ENCODE data around the gene TMEM259.

Gene TMEM259

DNA sequence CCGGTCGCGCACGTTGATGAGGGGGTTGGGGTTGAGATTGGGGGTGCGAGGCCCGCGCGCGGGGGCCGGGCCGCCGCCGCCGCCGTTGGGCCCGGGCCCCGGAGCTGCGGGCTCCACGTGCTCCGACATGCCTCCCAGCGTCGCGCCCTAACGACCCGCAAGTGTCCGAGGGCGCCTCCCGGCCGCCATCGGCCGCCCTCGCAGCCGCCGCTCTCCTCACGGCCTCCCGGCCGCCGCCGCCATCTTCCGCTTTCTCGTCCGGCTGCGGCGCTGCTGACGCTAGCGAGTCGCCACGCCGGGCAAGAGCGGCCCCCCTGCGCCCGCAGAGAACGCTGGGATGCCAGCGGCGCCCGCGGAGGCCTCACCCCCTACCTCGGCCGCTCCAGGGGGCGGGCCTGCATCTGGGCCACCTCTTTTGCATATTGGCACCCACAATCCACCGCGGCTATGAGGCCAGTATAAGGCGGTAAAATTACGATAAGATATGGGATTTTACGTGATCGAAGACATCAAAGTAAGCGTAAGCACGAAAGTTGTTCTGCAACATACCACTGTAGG is at the start of gene TMEM259:
Gene TMEM259 (minus strand): TSS at position 256 of the 558 bp plus-strand sequence. CDS start 127 bp downstream, at position 129.
- peak; percentile 92 to 97 (median 93) for DNase-seq (ENCODE audit: low read depth in 3 of 3)

DNA sequence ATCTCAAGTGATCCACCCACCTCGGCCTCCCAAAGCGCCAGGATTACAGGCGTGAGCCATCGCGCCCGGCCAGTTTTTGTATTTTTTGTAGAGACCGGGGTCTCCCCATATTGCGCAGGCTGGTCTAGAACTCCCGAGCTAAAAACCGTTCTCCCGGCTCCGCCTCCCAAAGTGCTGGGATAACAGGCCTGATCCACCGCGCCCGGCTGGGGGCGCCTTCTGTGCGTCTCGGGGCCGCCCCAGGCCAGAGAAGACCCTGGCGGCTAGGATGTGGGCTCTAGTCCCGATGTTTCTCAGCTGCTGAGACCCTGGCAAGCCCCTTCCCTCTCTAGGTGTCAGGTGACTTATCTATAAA is 49.6 kb upstream of the TMEM259 start:
- DNase-seq (ENCODE audit: low read depth in 3 of 3), result no peak

DNA sequence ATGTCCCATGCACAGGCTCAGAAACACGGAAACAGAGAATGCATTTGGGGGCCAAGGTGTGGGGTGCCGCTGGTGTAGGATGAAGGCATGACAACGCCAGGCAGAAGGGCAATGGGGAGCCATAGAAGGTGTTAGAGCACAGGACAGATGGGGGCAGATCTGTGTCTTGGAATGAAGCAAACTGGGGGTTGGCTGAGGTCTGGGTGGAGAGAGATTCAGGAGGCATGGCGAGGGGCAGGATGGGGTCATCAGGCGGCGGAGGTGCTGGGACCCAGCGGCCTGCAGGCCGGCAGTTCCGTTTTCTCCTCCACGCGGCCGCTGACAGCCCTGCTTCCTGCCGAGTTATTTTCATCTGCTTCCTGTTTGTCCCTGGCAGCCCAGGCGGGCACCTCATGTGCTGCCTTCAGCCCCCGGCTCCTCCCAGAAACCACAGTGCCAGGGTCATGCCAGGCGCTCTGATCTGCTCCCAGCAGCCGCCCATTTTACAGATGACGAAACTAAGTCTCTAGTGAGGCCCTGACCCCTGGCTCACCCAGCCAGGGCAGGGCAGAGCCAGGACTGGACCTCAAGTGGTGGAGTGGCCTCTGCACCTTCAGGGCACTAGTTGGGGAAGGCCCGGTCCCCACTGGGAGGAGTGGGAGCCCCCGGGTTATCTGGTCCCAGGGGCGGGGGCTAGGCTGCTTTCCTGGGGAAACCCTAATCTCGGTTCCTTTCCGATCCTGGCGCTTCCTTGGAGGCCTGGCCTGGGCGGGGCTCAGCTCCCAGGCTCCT is 48.3 kb upstream of the TMEM259 start:
- DNase-seq (ENCODE audit: low read depth in 3 of 3), result peak in 1 of 3 experiments; percentile 61

DNA sequence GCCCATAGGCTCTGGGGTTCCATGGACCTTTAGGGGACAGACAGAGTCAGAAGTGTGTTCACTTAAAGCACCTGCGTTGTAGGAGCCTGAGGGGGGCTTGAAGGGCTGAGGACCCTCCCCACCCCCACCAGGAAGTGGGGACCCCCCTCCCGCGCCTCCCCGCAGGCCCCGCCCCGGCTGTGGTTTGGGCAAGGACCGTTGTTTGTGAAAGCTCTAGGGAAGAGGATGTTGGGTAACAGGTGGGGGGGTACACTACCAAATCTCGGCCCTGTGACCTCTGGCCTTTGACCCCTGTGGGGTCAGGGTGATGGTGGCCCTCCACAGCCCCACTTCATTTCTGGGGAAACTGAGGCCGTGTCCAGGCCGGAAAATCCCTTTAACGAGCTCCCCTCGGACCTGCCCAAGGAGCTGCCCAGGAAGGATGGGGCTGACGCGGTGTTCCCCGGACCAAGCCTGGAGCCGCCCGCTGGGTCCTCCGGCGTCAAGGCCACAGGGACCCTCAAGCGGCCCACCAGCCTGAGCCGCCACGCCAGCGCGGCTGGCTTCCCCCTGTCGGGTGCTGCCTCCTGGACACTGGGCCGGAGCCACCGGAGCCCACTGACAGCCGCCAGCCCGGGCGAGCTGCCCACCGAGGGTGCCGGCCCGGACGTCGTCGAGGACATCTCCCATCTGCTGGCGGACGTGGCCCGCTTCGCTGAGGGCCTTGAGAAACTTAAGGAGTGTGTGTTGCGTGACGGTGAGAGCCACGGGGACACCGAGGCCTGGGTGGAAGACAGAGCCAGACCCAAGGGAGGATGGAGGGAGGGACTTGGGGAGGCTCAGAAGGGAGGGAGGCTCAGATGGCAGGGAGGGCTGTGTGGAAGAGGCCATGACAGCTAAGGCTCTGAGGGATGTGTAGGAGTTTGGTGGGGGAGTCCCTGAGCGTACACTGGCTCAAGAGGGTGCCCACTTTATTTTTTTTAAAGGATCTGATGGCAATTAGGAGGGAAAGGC is 47.4 kb upstream of the TMEM259 start:
- peak in 1 of 3 experiments; percentile 58 for DNase-seq (ENCODE audit: low read depth in 3 of 3)

DNA sequence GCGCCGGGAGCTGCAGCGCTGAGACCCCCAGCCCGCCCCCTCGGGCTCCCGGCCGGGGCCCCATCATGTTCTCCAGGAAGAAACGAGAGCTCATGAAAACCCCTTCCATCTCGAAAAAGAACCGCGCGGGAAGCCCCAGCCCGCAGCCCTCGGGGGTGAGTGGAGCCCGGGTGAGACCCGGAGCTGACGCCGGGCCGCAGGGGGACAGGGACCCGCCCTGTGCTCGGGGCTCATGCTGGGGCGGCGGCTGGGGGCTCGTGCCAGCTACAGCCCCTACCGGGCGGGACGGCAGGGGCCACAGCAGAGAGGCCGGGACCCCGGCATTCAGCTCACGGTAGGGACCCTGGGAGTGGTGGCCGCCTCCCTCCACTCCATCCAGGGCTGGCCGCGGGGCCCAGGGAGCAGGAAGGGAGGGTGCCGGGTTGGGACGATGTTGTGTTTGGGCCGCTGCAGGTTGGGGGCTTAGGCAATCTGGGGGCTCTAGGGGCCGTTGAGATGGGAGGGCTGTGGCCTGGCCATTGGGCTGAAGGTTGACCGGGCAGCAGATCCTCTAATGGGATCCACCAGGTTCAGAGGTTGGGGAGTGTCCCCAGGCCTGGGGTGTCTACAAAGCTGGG is 46.5 kb upstream of the TMEM259 start:
- DNase-seq (ENCODE audit: low read depth in 3 of 3), result no peak

DNA sequence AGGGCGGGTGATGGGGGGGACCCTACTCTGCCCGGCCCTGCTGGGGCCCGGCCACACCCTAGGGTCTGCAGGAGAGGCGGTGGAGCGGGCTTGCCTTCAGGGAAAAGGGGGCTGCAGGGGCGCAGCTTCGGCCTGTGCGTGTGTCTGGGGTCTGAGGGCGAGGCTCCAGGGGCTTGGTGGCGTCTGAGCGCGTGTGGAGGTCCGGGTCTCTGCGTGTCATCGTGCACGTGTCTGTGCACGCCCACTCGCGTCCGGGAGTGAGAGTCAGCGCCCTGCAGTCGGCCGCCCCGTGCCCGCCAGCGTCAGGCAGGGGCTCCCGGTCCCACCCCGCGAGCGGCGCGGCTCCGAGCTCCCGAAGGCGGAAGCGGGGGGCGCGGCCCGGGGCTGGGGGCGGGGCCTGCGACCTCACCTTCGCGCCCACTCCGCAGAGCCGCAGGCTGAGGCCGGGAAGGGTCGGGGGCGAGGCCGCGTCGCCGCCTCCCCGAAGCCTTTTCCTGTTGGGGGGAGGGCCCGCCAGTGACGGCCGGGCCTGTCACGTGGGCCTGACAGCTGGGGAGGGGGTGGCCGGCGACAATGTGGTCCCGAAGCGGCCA is 45.9 kb upstream of the TMEM259 start, which contains the start of gene ARHGAP45:
Gene ARHGAP45 (plus strand): TSS at position 420 of the 593 bp plus-strand sequence. CDS start 239 bp downstream, outside the sequence.
- peak; percentile 49 to 84 (median 62) for DNase-seq (ENCODE audit: low read depth in 3 of 3)

DNA sequence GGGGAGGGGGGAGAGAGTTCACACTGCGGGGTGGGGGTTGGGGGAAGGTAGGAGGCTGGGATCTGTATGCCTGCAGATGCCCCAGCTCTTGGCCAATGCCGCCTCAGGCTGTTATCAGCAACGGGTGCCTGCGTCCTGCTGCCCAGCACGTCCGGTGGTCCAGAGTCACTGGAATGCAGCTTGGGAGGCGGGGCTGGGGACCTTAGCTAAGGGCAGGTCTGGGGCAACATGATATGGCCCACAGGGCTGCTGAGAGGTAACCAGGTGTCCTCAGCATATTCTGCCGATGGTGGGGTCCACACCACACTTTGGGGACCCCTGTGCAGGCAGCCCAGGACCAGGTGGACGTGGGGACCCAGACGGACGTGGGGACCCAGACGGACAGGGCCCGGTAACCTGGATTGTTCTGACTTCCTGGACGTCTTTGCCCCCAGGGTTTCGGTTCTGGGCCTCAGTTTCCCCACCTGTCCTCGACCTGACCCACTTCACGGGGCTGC is 45.4 kb upstream of the TMEM259 start:
- no peak for DNase-seq (ENCODE audit: low read depth in 3 of 3)

DNA sequence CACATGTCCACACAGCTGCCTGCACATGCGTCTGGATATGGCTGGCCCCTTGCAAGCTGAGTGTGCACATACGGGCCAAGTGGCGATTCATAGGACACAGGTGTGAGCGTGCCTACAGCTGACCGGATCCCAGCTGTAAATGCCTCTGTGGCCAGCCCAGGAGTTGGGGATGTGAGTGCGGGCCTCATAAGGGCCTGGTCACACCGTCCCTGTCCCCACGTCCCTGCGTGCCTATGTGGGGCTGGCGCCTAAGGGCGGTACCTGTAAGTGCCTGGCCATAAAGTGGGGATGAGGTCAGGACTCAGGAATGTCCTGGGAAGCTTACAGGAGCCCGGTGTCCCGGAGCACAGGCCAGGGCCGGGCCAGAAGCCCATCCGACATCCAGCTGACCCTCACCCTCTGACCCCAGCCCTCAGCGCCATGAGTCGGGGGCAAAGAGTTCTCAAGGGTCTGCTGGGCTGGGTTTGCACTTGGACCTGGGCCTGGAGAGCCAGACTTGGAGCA is 44.7 kb upstream of the TMEM259 start:
- no peak for DNase-seq (ENCODE audit: low read depth in 3 of 3)

DNA sequence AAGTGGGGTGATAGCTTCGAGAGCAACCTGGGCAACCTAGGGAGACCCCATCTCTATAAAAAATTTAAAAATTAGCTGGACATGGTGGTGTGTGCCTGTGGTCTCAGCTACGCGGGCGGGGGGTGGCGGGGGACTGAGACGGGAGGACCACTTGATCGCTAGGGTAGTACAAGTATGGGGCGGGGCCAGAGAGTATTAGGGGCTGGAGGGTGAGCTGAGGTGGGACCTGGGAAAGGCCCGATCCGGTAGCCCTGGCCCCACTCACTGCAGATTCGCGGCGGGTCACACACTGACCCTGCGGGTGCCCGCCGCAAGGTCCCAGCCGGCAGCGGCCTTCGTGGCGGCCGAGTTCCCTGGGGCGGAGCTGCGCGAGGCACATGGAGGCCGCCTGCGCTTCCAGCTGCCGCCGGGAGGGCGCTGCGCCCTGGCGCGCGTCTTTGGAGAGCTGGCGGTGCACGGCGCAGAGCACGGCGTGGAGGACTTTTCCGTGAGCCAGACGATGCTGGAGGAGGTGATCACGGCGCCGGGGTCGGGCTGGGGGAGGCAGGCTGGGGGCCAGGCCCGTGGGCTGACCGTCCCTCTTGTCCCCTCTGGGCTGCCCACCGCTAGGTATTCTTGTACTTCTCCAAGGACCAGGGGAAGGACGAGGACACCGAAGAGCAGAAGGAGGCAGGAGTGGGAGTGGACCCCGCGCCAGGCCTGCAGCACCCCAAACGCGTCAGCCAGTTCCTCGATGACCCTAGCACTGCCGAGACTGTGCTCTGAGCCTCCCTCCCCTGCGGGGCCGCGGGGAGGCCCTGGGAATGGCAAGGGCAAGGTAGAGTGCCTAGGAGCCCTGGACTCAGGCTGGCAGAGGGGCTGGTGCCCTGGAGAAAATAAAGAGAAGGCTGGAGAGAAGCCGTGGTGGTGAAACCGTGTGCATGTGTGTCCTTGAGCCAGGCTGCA is 44.0 kb upstream of the TMEM259 start:
- DNase-seq (ENCODE audit: low read depth in 3 of 3), result peak in 2 of 3 experiments; percentile 46 to 73

DNA sequence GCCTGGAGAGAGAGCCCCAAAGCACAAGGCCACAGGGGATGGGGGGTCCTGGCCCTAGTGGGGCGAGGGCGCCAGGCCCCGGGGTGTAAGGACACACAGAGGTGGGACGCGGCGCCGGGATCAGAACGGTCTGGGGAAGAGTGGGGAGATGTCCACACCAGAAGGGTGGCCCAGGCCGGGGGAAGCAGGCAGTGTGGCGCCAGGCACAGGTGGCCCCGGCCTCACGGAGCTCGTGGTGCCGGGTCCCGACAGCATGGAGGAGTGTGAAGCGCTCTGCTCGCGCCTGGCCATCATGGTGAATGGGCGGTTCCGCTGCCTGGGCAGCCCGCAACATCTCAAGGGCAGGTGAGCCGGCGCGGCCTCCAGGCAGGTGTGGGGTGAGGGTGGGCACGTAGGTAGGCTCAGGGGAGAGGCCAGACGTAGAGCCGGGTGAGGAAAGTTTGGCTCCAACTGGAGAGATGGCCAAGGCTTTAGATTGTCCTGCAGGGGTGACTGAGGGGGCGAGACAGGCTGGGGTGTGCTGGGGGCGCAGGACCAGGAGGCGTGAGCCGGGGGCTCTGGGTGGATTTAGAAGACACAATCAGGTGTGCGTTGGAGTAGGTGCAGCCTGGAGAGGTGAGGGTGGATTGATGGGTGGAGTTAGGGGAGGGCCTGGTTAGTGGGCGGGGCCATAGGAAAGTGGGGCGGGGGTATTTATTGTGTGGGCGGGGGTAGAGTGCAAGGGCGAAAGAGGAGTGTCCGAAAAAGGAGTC is 43.2 kb upstream of the TMEM259 start:
- no peak for DNase-seq (ENCODE audit: low read depth in 3 of 3)

DNA sequence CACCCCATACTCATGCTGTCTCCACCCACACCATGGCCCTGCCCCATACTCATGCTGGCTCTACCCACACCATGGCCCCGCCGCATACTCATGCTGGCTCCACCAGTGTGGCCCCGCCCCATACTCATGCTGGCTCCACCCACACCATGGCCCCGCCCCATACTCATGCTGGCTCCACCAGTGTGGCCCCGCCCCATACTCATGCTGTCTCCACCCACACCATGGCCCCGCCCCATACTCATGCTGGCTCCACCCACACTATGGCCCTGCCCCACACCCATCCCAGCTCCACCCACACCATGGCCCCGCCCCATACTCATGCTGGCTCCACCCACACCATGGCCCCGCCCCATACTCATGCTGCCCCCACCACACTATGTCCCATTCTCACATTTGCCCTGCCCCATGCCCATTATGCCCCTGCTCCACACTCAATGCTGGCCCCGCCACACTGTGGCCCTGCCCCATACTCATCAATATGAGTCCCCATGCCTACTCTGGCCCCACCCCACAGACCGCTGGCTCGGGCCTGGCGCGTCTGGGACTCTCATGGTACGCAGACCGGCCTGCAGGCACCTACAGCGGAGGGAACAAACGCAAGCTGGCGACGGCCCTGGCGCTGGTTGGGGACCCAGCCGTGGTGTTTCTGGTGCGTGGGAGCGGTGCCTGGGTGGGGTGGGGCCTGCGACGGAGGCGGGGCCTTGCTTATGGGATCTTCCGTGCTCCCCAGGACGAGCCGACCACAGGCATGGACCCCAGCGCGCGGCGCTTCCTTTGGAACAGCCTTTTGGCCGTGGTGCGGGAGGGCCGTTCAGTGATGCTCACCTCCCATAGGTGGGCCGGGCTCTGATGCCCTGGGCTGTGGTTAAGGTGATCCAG is 42.3 kb upstream of the TMEM259 start:
- peak in 1 of 3 experiments; percentile 62 for DNase-seq (ENCODE audit: low read depth in 3 of 3)

DNA sequence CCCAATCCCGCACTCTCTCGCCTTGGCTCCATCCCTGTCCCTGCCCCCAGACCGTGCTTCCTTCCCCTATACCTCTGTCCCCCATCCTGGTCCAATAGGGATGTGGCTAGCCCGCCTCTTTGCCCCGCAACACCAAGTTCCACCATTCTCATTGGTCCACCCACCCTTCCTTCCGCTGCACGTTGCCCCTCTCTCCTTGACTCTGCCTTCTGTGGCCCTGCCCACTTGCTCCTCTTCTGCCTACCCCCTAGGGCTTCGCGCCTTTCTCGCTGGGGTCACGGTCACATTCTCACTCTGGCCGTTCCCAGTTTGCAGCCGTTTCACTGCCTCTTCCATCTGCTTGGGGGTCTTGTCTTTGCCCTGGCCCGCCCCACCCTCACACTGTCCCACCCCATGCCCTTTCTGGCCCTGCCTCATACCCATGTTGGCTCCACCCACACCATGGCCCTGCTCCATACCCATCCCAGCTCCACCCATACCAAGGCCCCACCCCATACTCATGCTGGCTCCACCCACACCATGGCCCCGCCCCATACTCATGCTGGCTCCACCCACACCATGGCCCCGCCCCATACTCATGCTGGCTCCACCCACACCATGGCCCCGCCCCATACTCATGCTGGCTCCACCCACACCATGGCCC is 41.6 kb upstream of the TMEM259 start:
- no peak for DNase-seq (ENCODE audit: low read depth in 3 of 3)

DNA sequence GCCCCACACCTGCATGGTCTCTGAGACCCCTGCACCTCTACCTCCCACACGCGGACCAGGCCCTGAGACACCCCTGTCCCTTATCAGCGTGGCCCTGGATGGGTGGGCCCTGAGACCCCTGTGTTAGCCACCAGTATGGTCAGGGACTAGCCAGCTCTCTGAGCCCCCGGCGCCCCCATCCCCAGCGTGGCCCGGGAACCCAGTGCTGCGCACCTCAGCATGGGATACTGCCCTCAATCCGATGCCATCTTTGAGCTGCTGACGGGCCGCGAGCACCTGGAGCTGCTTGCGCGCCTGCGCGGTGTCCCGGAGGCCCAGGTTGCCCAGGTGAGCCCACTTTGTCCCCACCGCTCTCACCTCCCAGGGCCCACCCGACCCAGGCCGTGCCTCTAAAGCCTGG is 41.1 kb upstream of the TMEM259 start:
- DNase-seq (ENCODE audit: low read depth in 3 of 3), result no peak

DNA sequence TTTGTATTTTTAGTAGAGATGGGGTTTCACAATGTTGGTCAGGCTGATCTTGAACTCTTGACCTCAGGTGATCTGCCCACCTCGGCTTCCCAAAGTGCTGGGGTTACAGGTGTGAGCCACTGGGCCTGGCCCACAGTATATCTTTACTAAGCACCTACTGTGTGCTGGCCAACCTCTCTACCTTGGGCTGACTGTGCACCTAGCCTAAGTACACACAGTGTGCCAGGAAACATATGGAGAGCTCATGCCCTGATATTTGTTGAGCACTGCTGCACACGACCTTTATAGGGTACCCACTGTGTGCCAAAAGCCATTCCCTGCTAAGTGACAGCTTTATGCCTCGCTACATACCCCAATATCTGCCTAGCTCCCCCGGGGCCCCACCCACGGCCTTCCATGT is 39.8 kb upstream of the TMEM259 start:
- no peak for DNase-seq (ENCODE audit: low read depth in 3 of 3)

DNA sequence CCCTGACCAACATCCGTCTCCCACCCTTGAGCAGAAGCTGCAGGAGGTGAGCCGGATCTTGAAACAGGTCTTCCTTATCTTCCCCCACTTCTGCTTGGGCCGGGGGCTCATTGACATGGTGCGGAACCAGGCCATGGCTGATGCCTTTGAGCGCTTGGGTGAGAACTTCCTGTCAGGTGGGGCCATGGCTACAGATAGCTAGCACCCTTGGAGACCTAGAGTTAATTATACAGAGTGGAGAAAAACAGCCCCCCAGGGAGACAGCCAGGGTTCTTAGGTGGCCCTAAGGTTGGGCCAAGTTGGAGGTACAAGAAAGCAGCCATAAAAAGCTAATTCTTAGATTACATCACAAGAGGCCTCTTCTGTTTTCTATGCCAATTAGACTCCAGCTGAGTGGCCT is 37.2 kb upstream of the TMEM259 start:
- DNase-seq (ENCODE audit: low read depth in 3 of 3), result no peak

DNA sequence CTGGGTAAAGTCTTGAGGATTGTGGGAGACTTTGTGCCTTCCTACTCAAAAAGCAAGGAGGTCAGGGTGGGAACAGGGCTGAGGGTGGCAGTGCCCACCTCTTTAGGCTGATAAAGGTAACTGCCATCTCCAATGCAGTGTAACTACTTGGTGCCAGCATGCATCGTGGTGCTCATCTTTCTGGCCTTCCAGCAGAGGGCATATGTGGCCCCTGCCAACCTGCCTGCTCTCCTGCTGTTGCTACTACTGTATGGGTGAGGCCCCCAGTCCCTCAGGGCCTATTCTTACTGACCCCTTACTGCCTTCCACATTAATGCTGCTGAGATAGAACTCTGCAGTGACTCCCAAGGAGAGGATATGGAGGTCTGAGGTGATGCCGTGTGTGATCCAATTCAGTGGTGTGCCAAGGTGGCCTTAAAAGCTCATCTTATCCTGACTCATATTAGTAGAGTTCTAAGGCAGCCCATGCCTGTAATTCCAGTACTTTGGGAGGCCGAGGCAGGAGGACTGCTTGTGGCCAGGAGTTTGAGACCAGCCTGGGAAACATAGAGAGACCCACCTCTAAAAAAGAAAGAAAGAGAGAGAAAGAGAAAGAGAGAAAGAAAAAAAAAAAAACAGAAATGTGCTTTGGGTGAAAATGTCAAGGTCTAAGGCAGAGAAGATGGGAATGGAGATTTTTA is 36.4 kb upstream of the TMEM259 start:
- DNase-seq (ENCODE audit: low read depth in 3 of 3), result no peak

Data from stimulated activated CD4-positive, alpha-beta T cell treated with anti-CD3 and anti-CD28 coated beads, TNF-alpha, amount 100 ng/mL, for 24 hours (primary cell).